ENCODE results near the gene WNT7B. TPM values are rescaled to one million over a fixed set of nuclear protein-coding genes. Genes with fewer than 3 reads are reported as not detected.

Gene WNT7B
- total RNA-seq, 3 donors from 2014 or later (not counting 1 experiment from before 2014, with no cell fraction given) = not detected

- 77% methylated on average over 21 of the region's 22 CpGs for WGBS (ENCODE audit: insufficient coverage)
- H3K9me3 Mint-ChIP-seq = no peaks in the 10 kb centered on the region
- peaks cover 50% of the 10 kb centered on the region for H3K4me1 ChIP-seq (ENCODE audit: control insufficient read depth, insufficient read depth, low read length)
- no peak overlapping the region for H3K27ac ChIP-seq (ENCODE audit: low read length)
- H3K27me3 Mint-ChIP-seq (ENCODE audit: low read depth in 2 of 2) = peaks cover 0 to 3% of the 10 kb centered on the region in 2 donors
- H3K9me3 ChIP-seq (ENCODE audit: control insufficient read depth, insufficient read depth, low read length) = no peaks in the 10 kb centered on the region
- H3K4me3 Mint-ChIP-seq = no peak overlapping the region
- H3K36me3 ChIP-seq (ENCODE audit: control insufficient read depth, insufficient read depth, low read length) = no peaks in the 10 kb centered on the region
- H3K4me3 ChIP-seq (ENCODE audit: low read length) = no peak overlapping the region
- ATAC-seq (no peak), DNase-seq (no peak)
- no peak overlapping the region for H3K27ac Mint-ChIP-seq
- TF ChIP-seq CTCF (IDR thresholded peaks at IDR 0.05) = no peak
- peaks cover 13 to 37% of the 10 kb centered on the region in 2 donors for H3K4me1 Mint-ChIP-seq
- H3K27me3 ChIP-seq (ENCODE audit: control insufficient read depth, insufficient read depth, low read length) = no peaks in the 10 kb centered on the region
- intact Hi-C loops (cut with micrococcal nuclease) = no loop called here
- no peaks in the 10 kb centered on the region for H3K36me3 Mint-ChIP-seq
Measured at GRCh38 chr22:46001426-46002106, 24.6 kb upstream of the WNT7B start.

- H3K36me3 ChIP-seq (ENCODE audit: control insufficient read depth, insufficient read depth, low read length) = no peaks in the 10 kb centered on the region
- 80% methylated on average over 3 of the region's 3 CpGs for WGBS (ENCODE audit: insufficient coverage)
- H3K9me3 Mint-ChIP-seq = no peaks in the 10 kb centered on the region
- no peak overlapping the region for H3K27ac Mint-ChIP-seq
- H3K4me1 ChIP-seq (ENCODE audit: control insufficient read depth, insufficient read depth, low read length) = peaks cover 48% of the 10 kb centered on the region
- H3K4me3 ChIP-seq (ENCODE audit: low read length) = no peak overlapping the region
- DNase-seq (no peak), ATAC-seq (no peak)
- H3K9me3 ChIP-seq (ENCODE audit: control insufficient read depth, insufficient read depth, low read length) = no peaks in the 10 kb centered on the region
- no peaks in the 10 kb centered on the region for H3K27me3 ChIP-seq (ENCODE audit: control insufficient read depth, insufficient read depth, low read length)
- H3K27ac ChIP-seq (ENCODE audit: low read length) = no peak overlapping the region
- intact Hi-C loops (cut with micrococcal nuclease) = no loop called here
- peaks cover 0 to 3% of the 10 kb centered on the region in 2 donors for H3K27me3 Mint-ChIP-seq (ENCODE audit: low read depth in 2 of 2)
- no peak overlapping the region for H3K4me3 Mint-ChIP-seq
- peaks cover 13 to 34% of the 10 kb centered on the region in 2 donors for H3K4me1 Mint-ChIP-seq
- H3K36me3 Mint-ChIP-seq = no peaks in the 10 kb centered on the region
- no peak for TF ChIP-seq CTCF (IDR thresholded peaks at IDR 0.05)
Measured at GRCh38 chr22:46001046-46001425, 24.1 kb upstream of the WNT7B start.

- no peaks in the 10 kb centered on the region for H3K27me3 ChIP-seq (ENCODE audit: control insufficient read depth, insufficient read depth, low read length)
- no peak overlapping the region for H3K4me3 ChIP-seq (ENCODE audit: low read length)
- Mint-ChIP-seq H3K27me3 (ENCODE audit: low read depth in 2 of 2) (peaks cover 0 to 3% of the 10 kb centered on the region in 2 donors), H3K9me3 (no peaks in the 10 kb centered on the region), H3K36me3 (no peaks in the 10 kb centered on the region), H3K4me3 (no peak overlapping the region), H3K27ac (peak overlapping the region in 1 of 2 donors; percentile 45), H3K4me1 (peaks cover 13 to 27% of the 10 kb centered on the region in 2 donors)
- H3K9me3 ChIP-seq (ENCODE audit: control insufficient read depth, insufficient read depth, low read length) = no peaks in the 10 kb centered on the region
- peaks cover 50% of the 10 kb centered on the region for H3K4me1 ChIP-seq (ENCODE audit: control insufficient read depth, insufficient read depth, low read length)
- 88% methylated on average over 17 of the region's 17 CpGs for WGBS (ENCODE audit: insufficient coverage)
- TF ChIP-seq CTCF (IDR thresholded peaks at IDR 0.05) = no peak
- DNase-seq (no peak), ATAC-seq (no peak)
- intact Hi-C loops (cut with micrococcal nuclease) = no loop called here
- H3K36me3 ChIP-seq (ENCODE audit: control insufficient read depth, insufficient read depth, low read length) = no peaks in the 10 kb centered on the region
- no peak overlapping the region for H3K27ac ChIP-seq (ENCODE audit: low read length)
Measured at GRCh38 chr22:46000081-46001027, 23.4 kb upstream of the WNT7B start.
